Stomach (tissue), 4 donors: Measurements from ENCODE around the gene PARVB.

ENCODE experiments used
- CTCF ChIP-seq, 7 experiments: fragments of 450-650 bp in 4 of 7; fragments of 200-600 bp in 3 of 7; sonication (generic) in 3 of 7; IDR thresholded peaks; one replicate each; pipeline ENCODE4 v1.5.1; 2016 to 2019; ENCODE audit warnings: antibody characterized with exemption in 7 of 7, control low read depth in 2 of 7, mild to moderate bottlenecking in 1 of 7
- EP300 ChIP-seq: sonication (generic); formaldehyde crosslinking; IDR thresholded peaks from one replicate; pipeline ENCODE4 v1.6.1; 2017; ENCODE audit warnings: antibody characterized with exemption

DNA sequence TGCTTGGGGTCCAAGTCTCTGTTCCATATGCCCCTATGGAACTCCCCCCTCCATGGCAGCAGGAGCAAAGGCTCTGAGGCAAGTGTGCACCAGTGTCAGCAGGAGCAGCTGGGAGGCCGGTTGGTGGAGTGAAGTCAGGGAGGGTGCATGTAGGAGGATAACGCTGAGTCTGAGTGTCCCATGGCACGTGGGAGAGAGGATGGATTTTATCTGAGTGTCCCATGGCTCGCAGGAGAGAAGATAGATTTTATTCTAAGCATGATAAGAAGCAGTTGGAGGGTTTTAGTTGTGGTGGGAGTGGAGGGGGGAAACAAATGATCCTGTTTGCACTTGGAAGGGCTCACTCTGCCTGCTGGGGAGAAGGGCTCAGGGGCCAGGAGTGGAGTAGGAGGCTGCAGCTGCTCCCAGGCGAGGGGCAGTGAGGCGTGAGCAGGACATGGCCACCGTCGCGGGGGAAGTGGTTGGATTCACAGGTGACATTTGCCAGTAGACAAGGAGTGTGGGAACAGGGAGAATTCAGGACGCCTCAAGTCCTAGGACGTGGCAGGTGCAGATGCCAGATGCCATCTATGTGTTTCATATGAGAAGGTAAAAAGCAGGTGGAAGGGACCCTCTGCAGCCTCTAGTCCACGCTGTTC, 123.0 kb downstream of the PARVB start:
- TF ChIP-seq EP300 (no peak), CTCF (IDR thresholded peaks at IDR 0.05) (no peak)
